GM12874 (cell line): ENCODE measurements around the gene POLR1A.

ENCODE experiments used
- TF ChIP-seq, protein P1 (sequence below): IDR thresholded peaks from 2 replicates; pipeline ENCODE4 v1.5.1; 2011; ENCODE audit warnings: low read depth, mild to moderate bottlenecking, control low read depth, low read length, moderate library complexity; ENCODE audit not compliant: insufficient read depth

Gene POLR1A

DNA sequence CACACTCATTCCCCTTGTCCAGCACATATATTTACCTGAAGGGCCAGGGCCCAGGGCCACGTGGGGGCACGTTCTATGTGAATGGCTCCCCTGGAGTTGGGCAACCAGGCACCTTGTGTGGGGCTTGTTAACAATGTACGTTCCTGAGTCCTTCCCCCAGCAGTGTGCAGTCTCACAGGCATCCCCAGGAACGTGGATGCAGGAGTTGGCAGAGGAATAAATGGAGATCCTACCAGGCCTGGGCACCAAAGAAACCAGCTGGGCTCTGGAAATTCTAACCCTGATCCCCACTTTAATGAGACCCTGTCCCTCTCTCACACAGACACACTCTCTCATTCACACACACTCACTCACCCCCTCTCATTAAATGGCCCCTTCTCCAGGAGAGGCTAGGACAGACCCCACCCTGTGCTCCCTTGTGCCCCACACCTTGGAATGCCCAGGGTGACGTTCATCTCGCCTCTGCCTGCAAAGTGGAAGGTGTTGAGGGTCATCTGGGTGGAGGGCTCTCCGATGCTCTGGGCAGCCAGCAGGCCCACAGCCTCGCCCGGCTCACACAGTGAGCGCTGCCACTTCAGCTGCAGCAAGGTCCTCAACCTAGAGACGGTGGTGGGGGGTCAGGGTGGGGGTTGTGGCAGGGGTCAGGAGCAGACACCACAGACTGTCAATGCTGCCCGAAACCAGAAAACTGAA, 65.6 kb downstream of the POLR1A start:
- TF ChIP-seq, protein P1, sequence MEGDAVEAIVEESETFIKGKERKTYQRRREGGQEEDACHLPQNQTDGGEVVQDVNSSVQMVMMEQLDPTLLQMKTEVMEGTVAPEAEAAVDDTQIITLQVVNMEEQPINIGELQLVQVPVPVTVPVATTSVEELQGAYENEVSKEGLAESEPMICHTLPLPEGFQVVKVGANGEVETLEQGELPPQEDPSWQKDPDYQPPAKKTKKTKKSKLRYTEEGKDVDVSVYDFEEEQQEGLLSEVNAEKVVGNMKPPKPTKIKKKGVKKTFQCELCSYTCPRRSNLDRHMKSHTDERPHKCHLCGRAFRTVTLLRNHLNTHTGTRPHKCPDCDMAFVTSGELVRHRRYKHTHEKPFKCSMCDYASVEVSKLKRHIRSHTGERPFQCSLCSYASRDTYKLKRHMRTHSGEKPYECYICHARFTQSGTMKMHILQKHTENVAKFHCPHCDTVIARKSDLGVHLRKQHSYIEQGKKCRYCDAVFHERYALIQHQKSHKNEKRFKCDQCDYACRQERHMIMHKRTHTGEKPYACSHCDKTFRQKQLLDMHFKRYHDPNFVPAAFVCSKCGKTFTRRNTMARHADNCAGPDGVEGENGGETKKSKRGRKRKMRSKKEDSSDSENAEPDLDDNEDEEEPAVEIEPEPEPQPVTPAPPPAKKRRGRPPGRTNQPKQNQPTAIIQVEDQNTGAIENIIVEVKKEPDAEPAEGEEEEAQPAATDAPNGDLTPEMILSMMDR, result no peak

GRCh38 chr2:86039178-86039962, 66.3 kb downstream of the POLR1A start:
- TF ChIP-seq, protein P1, result no peak

- TF ChIP-seq, protein P1, result no peak
Measured at GRCh38 chr2:86038291-86039081, 67.2 kb downstream of the POLR1A start.

- TF ChIP-seq, protein P1, result no peak
Measured at GRCh38 chr2:86037795-86038192, 67.9 kb downstream of the POLR1A start.

- TF ChIP-seq, protein P1, result no peak
Measured at GRCh38 chr2:86037141-86037794, 68.4 kb downstream of the POLR1A start.

- TF ChIP-seq, protein P1, result no peak
Measured at GRCh38 chr2:86036669-86037138, 69.0 kb downstream of the POLR1A start.
